Peyer's patch (tissue), 4 donors: Measurements from ENCODE around the gene EXOC4.

Experiments used
- POLR2A ChIP-seq, 2 donors: fragments of 450-650 bp; IDR thresholded peaks; one replicate each; pipeline ENCODE4 v1.5.1; 2017; ENCODE audit warnings: antibody characterized with exemption in 2 of 2, mild to moderate bottlenecking in 2 of 2, moderate library complexity in 2 of 2
- TF ChIP-seq, protein P1 (sequence below), 6 experiments: fragments of 450-650 bp in 4 of 6; fragments of 200-600 bp in 2 of 6; sonication (generic) in 1 of 6; IDR thresholded peaks; one replicate each; pipeline ENCODE4 v1.5.1; 2017 to 2019; ENCODE audit warnings: antibody characterized with exemption in 6 of 6, mild to moderate bottlenecking in 3 of 6, moderate library complexity in 1 of 6

DNA sequence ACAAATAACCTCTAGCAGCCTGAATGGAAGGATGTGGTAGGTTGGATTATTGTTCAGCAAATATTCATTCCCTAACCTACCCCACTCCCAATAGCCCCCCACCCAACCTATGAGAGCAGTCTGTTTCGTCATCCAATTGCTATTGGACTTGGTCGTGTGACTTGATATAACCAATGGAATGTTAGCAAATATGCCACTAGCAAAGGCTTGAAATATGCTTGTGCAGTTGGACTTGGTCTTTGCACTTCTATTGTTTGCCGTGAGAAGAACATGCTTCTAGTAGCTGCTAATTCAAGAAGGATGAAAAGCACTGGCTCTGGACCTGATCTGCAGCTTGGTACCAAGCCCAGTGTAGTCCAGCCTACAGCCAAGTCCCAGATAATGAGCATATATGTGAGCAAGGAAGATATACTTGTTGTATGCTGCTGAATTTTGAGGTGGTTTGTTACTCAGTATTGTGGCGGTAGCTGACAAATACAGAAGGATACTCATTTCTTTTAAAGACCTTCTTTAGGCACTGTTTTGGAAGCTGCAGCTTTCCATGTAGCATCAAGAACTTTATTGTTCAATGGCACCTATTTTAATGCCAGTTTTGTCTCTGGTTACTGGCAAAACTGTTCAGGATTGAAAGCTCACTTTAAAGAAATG lies 180.4 kb downstream of the EXOC4 start:
- TF ChIP-seq, protein P1, sequence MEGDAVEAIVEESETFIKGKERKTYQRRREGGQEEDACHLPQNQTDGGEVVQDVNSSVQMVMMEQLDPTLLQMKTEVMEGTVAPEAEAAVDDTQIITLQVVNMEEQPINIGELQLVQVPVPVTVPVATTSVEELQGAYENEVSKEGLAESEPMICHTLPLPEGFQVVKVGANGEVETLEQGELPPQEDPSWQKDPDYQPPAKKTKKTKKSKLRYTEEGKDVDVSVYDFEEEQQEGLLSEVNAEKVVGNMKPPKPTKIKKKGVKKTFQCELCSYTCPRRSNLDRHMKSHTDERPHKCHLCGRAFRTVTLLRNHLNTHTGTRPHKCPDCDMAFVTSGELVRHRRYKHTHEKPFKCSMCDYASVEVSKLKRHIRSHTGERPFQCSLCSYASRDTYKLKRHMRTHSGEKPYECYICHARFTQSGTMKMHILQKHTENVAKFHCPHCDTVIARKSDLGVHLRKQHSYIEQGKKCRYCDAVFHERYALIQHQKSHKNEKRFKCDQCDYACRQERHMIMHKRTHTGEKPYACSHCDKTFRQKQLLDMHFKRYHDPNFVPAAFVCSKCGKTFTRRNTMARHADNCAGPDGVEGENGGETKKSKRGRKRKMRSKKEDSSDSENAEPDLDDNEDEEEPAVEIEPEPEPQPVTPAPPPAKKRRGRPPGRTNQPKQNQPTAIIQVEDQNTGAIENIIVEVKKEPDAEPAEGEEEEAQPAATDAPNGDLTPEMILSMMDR (IDR thresholded peaks at IDR 0.05), result no peak
- TF ChIP-seq POLR2A (IDR thresholded peaks at IDR 0.05), result no peak
